Stimulated activated memory B cell treated with anti-CD40 and anti-IgM and Interleukin-4, amounts not matched to agents 10 μg/mL and 1 μg/mL and 100 μg/mL, for 72 hours (primary cell): ENCODE measurements around the gene PAPPA.

ENCODE experiments used
- ATAC-seq: fragments of 150-1000 bp; cut with Tn5 transposase; 2 replicates; pipeline ENCODE4 v1.10.0; 2021
- H3K27ac Mint-ChIP-seq: one replicate; pipeline ENCODE4 v1.8.0; 2022; ENCODE audit warnings: mild to moderate bottlenecking, mixed read lengths
- H3K27me3 Mint-ChIP-seq: one replicate; pipeline ENCODE4 v1.8.0; 2022; ENCODE audit warnings: mixed read lengths
- H3K36me3 Mint-ChIP-seq: one replicate; pipeline ENCODE4 v1.8.0; 2022; ENCODE audit warnings: mixed read lengths
- H3K4me1 Mint-ChIP-seq: one replicate; pipeline ENCODE4 v1.8.0; 2022; ENCODE audit warnings: mixed read lengths
- H3K4me3 Mint-ChIP-seq: one replicate; pipeline ENCODE4 v1.8.0; 2022; ENCODE audit warnings: mild to moderate bottlenecking, moderate library complexity, mixed read lengths
- H3K9me3 Mint-ChIP-seq: one replicate; pipeline ENCODE4 v1.8.0; 2022; ENCODE audit warnings: mixed read lengths

The PAPPA gene

GRCh38 chr9:116409638-116410037, 256.0 kb downstream of the PAPPA start:
- Mint-ChIP-seq H3K27me3 (no peaks in the 10 kb centered on the region), H3K27ac (no peak overlapping the region), H3K9me3 (no peaks in the 10 kb centered on the region), H3K4me3 (no peak overlapping the region), H3K4me1 (no peaks in the 10 kb centered on the region), H3K36me3 (peaks cover 6% of the 10 kb centered on the region)
- ATAC-seq = no peak

DNA sequence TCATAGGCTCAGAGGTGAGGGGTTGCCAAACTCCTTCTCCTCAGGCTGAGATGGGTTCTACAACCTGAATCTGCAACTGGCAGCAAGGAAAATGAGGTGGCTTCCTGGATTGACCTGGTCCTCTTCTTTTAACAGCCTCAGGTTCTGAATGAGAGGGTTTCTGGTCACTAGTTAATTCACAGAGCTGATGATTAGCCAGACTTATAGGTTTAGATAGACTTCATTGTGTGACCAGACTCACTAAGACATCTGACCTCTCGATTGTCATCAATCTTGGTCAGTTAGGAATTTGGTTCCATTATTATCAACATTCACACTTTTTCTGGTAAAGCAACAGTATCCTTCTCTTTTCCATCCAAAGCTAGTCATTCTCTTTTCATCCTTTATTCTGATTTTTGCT, 257.9 kb downstream of the PAPPA start:
- Mint-ChIP-seq H3K9me3 (no peaks in the 10 kb centered on the region), H3K27ac (no peak overlapping the region), H3K36me3 (peaks cover 6% of the 10 kb centered on the region), H3K4me1 (no peaks in the 10 kb centered on the region), H3K4me3 (no peak overlapping the region), H3K27me3 (no peaks in the 10 kb centered on the region)
- no peak for ATAC-seq

DNA sequence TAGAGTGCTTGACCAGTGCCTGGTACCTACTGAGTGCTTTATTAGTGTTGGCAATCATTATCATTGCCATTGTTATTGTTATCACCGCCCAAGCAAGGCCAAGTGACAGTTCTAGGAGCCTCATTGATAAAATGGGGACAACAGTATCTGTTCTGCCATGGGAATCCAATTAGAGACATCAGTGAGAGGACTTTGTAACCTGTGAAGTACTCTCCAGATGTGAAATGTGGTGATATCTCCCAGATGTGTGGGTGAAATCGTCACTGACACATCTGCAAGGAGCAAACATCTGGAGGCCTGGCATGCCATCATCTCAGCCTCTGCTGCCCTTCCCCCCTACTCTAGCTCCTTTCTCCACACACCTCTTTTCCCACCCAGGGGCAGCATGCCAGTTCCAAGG, 260.8 kb downstream of the PAPPA start:
- Mint-ChIP-seq H3K36me3 (peaks cover under 1% of the 10 kb centered on the region), H3K4me3 (no peak overlapping the region), H3K27me3 (no peaks in the 10 kb centered on the region), H3K4me1 (no peaks in the 10 kb centered on the region), H3K27ac (no peak overlapping the region), H3K9me3 (no peaks in the 10 kb centered on the region)
- ATAC-seq = no peak

- H3K4me3 Mint-ChIP-seq = no peak overlapping the region
- H3K4me1 Mint-ChIP-seq = no peaks in the 10 kb centered on the region
- ATAC-seq = no peak
- H3K27ac Mint-ChIP-seq = no peak overlapping the region
- H3K9me3 Mint-ChIP-seq = no peaks in the 10 kb centered on the region
- H3K27me3 Mint-ChIP-seq = no peaks in the 10 kb centered on the region
- peaks cover 6% of the 10 kb centered on the region for H3K36me3 Mint-ChIP-seq
Observed at GRCh38 chr9:116416421-116416820, 262.8 kb downstream of the PAPPA start.

- Mint-ChIP-seq H3K27me3 (no peaks in the 10 kb centered on the region), H3K4me1 (no peaks in the 10 kb centered on the region), H3K9me3 (no peaks in the 10 kb centered on the region), H3K36me3 (peaks cover 6% of the 10 kb centered on the region), H3K27ac (no peak overlapping the region), H3K4me3 (no peak overlapping the region)
- ATAC-seq = no peak
Observed at GRCh38 chr9:116417464-116417863, 263.9 kb downstream of the PAPPA start.

DNA sequence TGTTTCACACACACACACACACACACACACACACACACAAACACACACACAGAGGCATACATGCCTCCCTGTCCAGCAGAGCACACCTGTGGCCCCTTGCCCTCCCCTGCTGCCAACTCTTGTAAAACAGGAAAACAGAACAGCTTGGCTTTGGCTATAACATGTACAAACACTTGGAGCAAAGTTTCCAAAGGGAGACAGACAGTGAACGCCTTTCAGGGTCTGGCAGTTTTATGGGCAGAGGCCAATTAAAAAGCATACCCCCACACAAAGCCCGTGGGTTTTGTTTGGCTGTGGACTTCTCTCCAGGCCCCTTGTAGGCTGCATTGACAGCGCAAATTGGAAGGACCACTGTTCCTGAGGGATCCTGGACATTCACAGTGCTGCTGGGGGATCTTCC, 265.6 kb downstream of the PAPPA start:
- Mint-ChIP-seq H3K9me3 (no peaks in the 10 kb centered on the region), H3K4me1 (no peaks in the 10 kb centered on the region), H3K27me3 (no peaks in the 10 kb centered on the region), H3K36me3 (peaks cover 6% of the 10 kb centered on the region), H3K27ac (no peak overlapping the region), H3K4me3 (no peak overlapping the region)
- ATAC-seq = no peak

DNA sequence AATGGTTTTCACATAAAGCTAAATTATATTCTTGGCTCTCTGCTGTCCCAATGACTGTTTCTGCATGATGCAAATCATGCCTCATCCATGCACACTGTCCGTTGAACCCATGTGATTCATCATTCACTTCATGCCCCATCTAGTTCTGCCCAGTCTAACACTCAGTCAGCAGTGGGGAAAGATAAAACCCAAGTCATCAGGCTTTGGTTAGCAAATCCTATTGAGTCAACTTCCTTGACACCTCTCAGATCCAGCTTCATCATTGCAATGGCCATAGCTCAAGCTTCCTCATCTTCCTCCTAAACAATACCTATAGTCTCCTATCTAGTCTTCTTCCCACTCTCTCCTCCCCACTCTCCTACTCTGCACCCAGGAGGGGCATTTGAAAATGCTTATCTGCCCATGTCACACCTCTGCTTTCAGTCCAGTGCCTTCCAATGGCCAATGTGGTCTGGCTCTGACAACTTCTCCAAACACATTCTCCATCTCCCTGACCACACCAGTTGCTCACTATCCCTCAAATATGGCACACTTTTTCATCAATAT, 267.5 kb downstream of the PAPPA start:
- Mint-ChIP-seq H3K36me3 (peaks cover 17% of the 10 kb centered on the region), H3K27ac (no peak overlapping the region), H3K27me3 (no peaks in the 10 kb centered on the region), H3K4me3 (no peak overlapping the region), H3K4me1 (no peaks in the 10 kb centered on the region), H3K9me3 (no peaks in the 10 kb centered on the region)
- no peak for ATAC-seq

GRCh38 chr9:116422119-116422979, 268.8 kb downstream of the PAPPA start:
- ATAC-seq = no peak
- no peaks in the 10 kb centered on the region for H3K27me3 Mint-ChIP-seq
- no peaks in the 10 kb centered on the region for H3K9me3 Mint-ChIP-seq
- H3K4me1 Mint-ChIP-seq = no peaks in the 10 kb centered on the region
- no peak overlapping the region for H3K4me3 Mint-ChIP-seq
- H3K27ac Mint-ChIP-seq = no peak overlapping the region
- peaks cover 17% of the 10 kb centered on the region for H3K36me3 Mint-ChIP-seq

DNA sequence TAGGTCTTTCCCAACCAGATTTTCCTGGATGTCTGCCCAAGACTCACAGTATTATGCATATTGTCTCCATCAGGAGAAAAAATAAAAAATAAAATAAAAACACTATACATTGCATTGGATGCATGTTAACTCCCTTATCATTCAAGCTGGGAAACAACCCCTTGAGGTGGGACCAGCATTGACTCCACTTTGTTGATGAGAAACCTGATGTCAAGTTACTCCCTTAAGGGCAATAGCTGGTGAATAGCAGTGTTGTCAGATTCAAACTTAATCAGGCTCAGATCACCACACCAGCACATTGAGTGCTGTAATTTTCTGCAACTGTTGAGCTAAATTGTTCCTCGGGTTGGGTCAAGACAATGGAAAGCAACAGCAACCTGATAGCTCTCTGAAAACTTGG, 269.6 kb downstream of the PAPPA start:
- Mint-ChIP-seq H3K36me3 (peaks cover 17% of the 10 kb centered on the region), H3K27me3 (no peaks in the 10 kb centered on the region), H3K9me3 (no peaks in the 10 kb centered on the region), H3K27ac (no peak overlapping the region), H3K4me3 (no peak overlapping the region), H3K4me1 (no peaks in the 10 kb centered on the region)
- ATAC-seq = no peak

- no peak overlapping the region for H3K27ac Mint-ChIP-seq
Observed at GRCh38 chr9:116425244-116425643, 271.7 kb downstream of the PAPPA start.

DNA sequence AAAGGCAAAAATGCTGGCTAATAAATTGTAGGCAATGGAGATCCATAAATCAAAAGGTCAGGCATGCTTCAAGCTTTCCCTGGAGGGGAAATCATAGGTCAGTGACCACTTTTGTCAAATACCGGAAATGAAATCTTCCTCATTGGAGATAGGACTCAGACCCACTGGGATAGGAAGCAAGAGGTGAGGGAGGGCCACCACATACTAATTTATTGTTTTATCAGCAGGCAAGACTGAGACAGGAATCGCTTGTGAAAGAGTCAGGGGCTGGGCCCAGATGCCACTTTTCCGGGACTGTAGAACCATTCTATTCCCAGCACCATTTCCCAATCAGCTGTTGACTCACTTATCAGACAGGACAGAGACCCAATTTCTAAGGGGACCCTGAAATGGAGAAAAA, 277.3 kb downstream of the PAPPA start:
- H3K4me3 Mint-ChIP-seq = no peak overlapping the region
- H3K27me3 Mint-ChIP-seq = no peaks in the 10 kb centered on the region
- H3K4me1 Mint-ChIP-seq = no peaks in the 10 kb centered on the region
- H3K36me3 Mint-ChIP-seq = peaks cover 11% of the 10 kb centered on the region
- H3K27ac Mint-ChIP-seq = no peak overlapping the region
- no peak for ATAC-seq
- no peaks in the 10 kb centered on the region for H3K9me3 Mint-ChIP-seq

More at GRCh38 chr9:116425244-116425643, 271.7 kb downstream of the PAPPA start:
- no peaks in the 10 kb centered on the region for H3K27me3 Mint-ChIP-seq
- H3K4me1 Mint-ChIP-seq = no peaks in the 10 kb centered on the region
- peaks cover 11% of the 10 kb centered on the region for H3K36me3 Mint-ChIP-seq
- no peaks in the 10 kb centered on the region for H3K9me3 Mint-ChIP-seq
- no peak overlapping the region for H3K4me3 Mint-ChIP-seq
- no peak for ATAC-seq

DNA sequence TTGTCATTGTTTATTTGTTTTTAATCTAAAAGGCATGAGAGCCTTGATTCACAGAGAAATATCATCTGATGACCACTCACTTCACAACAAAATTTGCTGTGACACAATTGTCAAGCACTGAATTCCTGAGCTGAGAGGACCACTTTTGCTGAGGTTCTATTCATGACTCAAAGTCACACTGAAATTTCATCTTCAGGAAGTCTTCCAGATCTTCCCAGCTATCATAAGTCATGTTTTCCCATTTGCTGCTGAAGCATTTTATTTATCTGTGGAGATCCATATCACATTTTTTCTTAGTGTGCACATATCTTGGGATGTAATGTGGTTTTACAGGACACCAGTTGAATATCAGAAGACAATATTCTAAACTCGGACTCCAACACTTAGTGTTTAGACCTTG, 278.5 kb downstream of the PAPPA start:
- no peak overlapping the region for H3K27ac Mint-ChIP-seq
- H3K4me3 Mint-ChIP-seq = no peak overlapping the region
- no peaks in the 10 kb centered on the region for H3K9me3 Mint-ChIP-seq
- no peaks in the 10 kb centered on the region for H3K27me3 Mint-ChIP-seq
- no peaks in the 10 kb centered on the region for H3K4me1 Mint-ChIP-seq
- peaks cover 9% of the 10 kb centered on the region for H3K36me3 Mint-ChIP-seq
- no peak for ATAC-seq

- H3K36me3 Mint-ChIP-seq = peaks cover 25% of the 10 kb centered on the region
Observed at GRCh38 chr9:116434314-116434713, 280.7 kb downstream of the PAPPA start.

GRCh38 chr9:116435706-116436105, 282.1 kb downstream of the PAPPA start:
- Mint-ChIP-seq H3K36me3 (peaks cover 31% of the 10 kb centered on the region), H3K27me3 (no peaks in the 10 kb centered on the region), H3K9me3 (no peaks in the 10 kb centered on the region), H3K4me3 (no peak overlapping the region), H3K4me1 (no peaks in the 10 kb centered on the region), H3K27ac (no peak overlapping the region)
- ATAC-seq = no peak

More at GRCh38 chr9:116434314-116434713, 280.7 kb downstream of the PAPPA start:
- Mint-ChIP-seq H3K4me1 (no peaks in the 10 kb centered on the region), H3K27me3 (no peaks in the 10 kb centered on the region), H3K4me3 (no peak overlapping the region), H3K9me3 (no peaks in the 10 kb centered on the region), H3K27ac (no peak overlapping the region)
- ATAC-seq = no peak

DNA sequence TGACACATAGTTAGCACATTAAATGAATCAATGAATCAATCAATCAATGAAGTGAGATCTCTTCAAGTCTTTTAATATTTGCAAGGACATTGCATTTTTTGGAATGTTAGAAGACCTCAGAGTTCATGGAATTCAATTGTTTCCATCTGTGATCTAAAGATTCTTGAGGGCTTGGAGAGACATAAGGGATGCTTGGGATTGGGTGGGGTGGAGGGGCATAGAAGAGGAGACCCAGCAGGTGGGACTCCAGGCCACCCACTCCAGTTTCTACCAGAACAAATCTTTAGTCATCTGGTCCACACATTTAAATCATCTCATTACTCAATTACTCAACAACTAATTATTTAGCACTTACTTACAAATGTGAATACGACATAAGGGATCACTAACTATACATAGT, 282.5 kb downstream of the PAPPA start:
- Mint-ChIP-seq H3K27me3 (no peaks in the 10 kb centered on the region), H3K27ac (no peak overlapping the region), H3K4me3 (no peak overlapping the region), H3K4me1 (no peaks in the 10 kb centered on the region), H3K9me3 (no peaks in the 10 kb centered on the region), H3K36me3 (peaks cover 34% of the 10 kb centered on the region)
- ATAC-seq = no peak
